Trophoblast cell (in vitro differentiated cells and primary cell): ENCODE measurements around the gene CCDC182.

Source experiments
- DNase-seq, 2 donors: peaks; one replicate each; pipeline ENCODE4 v3.0.0-alpha.2; 2016
- H2AFZ ChIP-seq: 2 replicates; pipeline ENCODE4 v1.6.1; 2013; ENCODE audit warnings: low read length, moderate library complexity, mild to moderate bottlenecking; ENCODE audit not compliant: insufficient read depth, poor library complexity
- H2AK5ac ChIP-seq: 2 replicates; pipeline ENCODE4 v1.6.1; 2013; ENCODE audit warnings: mild to moderate bottlenecking, low read length
- H2BK120ac ChIP-seq: 2 replicates; pipeline ENCODE4 v1.6.1; 2013; ENCODE audit warnings: low read length, mild to moderate bottlenecking, moderate library complexity; ENCODE audit not compliant: insufficient read depth, poor library complexity
- H2BK12ac ChIP-seq: 2 replicates; pipeline ENCODE4 v1.6.1; 2013; ENCODE audit warnings: mild to moderate bottlenecking, low read length, moderate library complexity
- H2BK5ac ChIP-seq: 2 replicates; pipeline ENCODE4 v1.6.1; 2013; ENCODE audit warnings: low read length, low read depth, moderate library complexity, mild to moderate bottlenecking; ENCODE audit not compliant: poor library complexity
- H3K14ac ChIP-seq: 2 replicates; pipeline ENCODE4 v1.6.1; 2013; ENCODE audit warnings: mild to moderate bottlenecking, low read length
- H3K18ac ChIP-seq: 2 replicates; pipeline ENCODE4 v1.6.1; 2013; ENCODE audit warnings: mild to moderate bottlenecking, low read length
- H3K23ac ChIP-seq: 2 replicates; pipeline ENCODE4 v1.6.1; 2013; ENCODE audit warnings: low read length
- H3K27ac ChIP-seq: 2 replicates; pipeline ENCODE4 v1.5.1; 2013; ENCODE audit warnings: low read depth, mild to moderate bottlenecking, inconsistent platforms, low read length, moderate library complexity
- H3K27me3 ChIP-seq: 2 replicates; pipeline ENCODE4 v1.6.1; 2013; ENCODE audit warnings: inconsistent platforms, mild to moderate bottlenecking, low read length, moderate library complexity; ENCODE audit not compliant: insufficient read depth
- H3K36me3 ChIP-seq, 2 experiments: 1 replicate in 1 of 2; 2 replicates in 1 of 2; pipeline ENCODE4 v1.6.1; 2013; ENCODE audit warnings: low read length in 2 of 2, mild to moderate bottlenecking in 2 of 2, moderate library complexity in 1 of 2; ENCODE audit not compliant: insufficient read depth in 2 of 2, control insufficient read depth in 1 of 2
- H3K4ac ChIP-seq: 2 replicates; pipeline ENCODE4 v1.6.1; 2013; ENCODE audit warnings: low read depth, mild to moderate bottlenecking, low read length, moderate library complexity
- H3K4me1 ChIP-seq, 2 experiments: 1 replicate in 1 of 2; 2 replicates in 1 of 2; pipeline ENCODE4 v1.6.1; 2013; ENCODE audit warnings: low read length in 2 of 2, mild to moderate bottlenecking in 2 of 2, moderate library complexity in 1 of 2; ENCODE audit not compliant: insufficient read depth in 2 of 2, control insufficient read depth in 1 of 2
- H3K4me2 ChIP-seq: 2 replicates; pipeline ENCODE4 v1.6.1; 2013; ENCODE audit warnings: inconsistent platforms, mild to moderate bottlenecking, low read length, moderate library complexity
- H3K4me3 ChIP-seq: 2 replicates; pipeline ENCODE4 v1.5.1; 2013; ENCODE audit warnings: mild to moderate bottlenecking, low read depth, low read length, inconsistent platforms
- H3K79me1 ChIP-seq: one replicate; pipeline ENCODE4 v1.6.1; 2013; ENCODE audit warnings: low read length
- H3K79me2 ChIP-seq: 2 replicates; pipeline ENCODE4 v1.6.1; 2013; ENCODE audit warnings: low read length, mild to moderate bottlenecking; ENCODE audit not compliant: control insufficient read depth, insufficient read depth, poor library complexity
- H3K9ac ChIP-seq: 2 replicates; pipeline ENCODE4 v1.6.1; 2013; ENCODE audit warnings: mild to moderate bottlenecking, low read length
- H3K9me3 ChIP-seq: 2 replicates; pipeline ENCODE4 v1.6.1; 2013; ENCODE audit warnings: low read depth, mild to moderate bottlenecking, control low read depth, inconsistent platforms, low read length; ENCODE audit not compliant: insufficient read depth
- H4K12ac ChIP-seq: 2 replicates; pipeline ENCODE4 v1.6.1; 2013; ENCODE audit warnings: low read depth, mild to moderate bottlenecking, low read length, moderate library complexity
- H4K8ac ChIP-seq: 2 replicates; pipeline ENCODE4 v1.6.1; 2013; ENCODE audit warnings: low read depth, mild to moderate bottlenecking, low read length, moderate library complexity
- H4K91ac ChIP-seq: one replicate; pipeline ENCODE4 v1.6.1; 2013; ENCODE audit warnings: low read depth, mild to moderate bottlenecking, low read length, moderate library complexity
- WGBS: extraction: QIAGEN DNeasy Blood & Tissue Kit; methylation state at CpG from one replicate; pipeline ENCODE4 v1.1.7; 2013; ENCODE audit warnings: missing lambda C conversion rate; ENCODE audit not compliant: insufficient read length, insufficient coverage; ENCODE audit errors: extremely low coverage; 5-methylcytosine and 5-hydroxymethylcytosine counted together

The CCDC182 gene

DNA sequence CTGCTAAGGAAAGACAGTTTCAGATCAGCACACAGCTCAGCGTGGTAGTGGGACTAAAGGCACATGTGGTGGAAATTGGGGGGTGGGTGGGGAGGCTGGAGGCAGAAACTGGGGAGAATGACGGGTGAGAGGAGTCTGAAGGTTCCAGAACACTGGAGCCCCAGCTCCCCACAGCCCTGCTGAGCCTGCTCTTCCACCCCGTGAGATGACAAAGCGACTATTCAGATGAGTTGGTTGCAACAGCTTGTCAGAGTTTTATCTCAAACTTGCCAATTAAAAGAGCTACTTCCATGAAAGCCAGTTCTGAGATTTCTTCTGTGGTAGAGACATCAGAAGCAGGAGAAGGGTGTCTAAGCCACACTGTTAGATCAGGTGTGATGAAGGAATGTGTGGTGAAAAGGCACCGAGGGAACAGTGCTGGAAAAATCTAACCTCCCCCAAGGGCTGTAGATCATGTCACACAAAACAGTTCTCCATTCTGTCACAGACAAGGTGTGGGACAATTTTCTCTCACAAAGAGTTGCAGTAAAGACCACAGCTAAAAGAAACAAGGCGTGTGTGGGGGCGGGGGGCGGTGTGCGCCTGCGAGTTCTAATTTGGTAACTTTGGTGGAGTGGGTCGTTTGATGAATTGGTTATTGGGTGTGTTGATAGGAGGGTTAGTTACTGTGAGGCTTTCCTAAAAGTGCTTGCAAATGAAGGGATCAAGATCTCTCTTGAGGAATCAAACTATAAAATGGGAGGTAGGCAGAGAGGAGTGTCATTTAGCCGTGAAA is 39.0 kb downstream of the CCDC182 start:
- no peak overlapping the region for H3K4me2 ChIP-seq
- H3K4me1 ChIP-seq, result peaks cover 3 to 18% of the 10 kb centered on the region in 2 experiments
- H3K4ac ChIP-seq, result no peak overlapping the region
- no peak overlapping the region for H3K23ac ChIP-seq
- H4K91ac ChIP-seq, result no peak overlapping the region
- H2AFZ ChIP-seq, result no peak overlapping the region
- no peaks in the 10 kb centered on the region for H3K79me1 ChIP-seq
- no peak overlapping the region for H3K4me3 ChIP-seq
- H3K79me2 ChIP-seq, result no peaks in the 10 kb centered on the region
- no peak overlapping the region for H4K8ac ChIP-seq
- H3K9me3 ChIP-seq, result peaks cover 3% of the 10 kb centered on the region
- H2BK12ac ChIP-seq, result no peak overlapping the region
- H2BK120ac ChIP-seq, result no peak overlapping the region
- H3K18ac ChIP-seq, result no peak overlapping the region
- no peak overlapping the region for H3K14ac ChIP-seq
- no peak overlapping the region for H2BK5ac ChIP-seq
- 100% methylated on average over 1 of the region's 12 CpGs for WGBS
- H2AK5ac ChIP-seq, result no peak overlapping the region
- H3K27ac ChIP-seq, result no peak overlapping the region
- no peaks in the 10 kb centered on the region for H3K27me3 ChIP-seq
- H3K9ac ChIP-seq, result no peak overlapping the region
- no peaks in the 10 kb centered on the region for H3K36me3 ChIP-seq
- no peak overlapping the region for H4K12ac ChIP-seq
- DNase-seq, result no peak

DNA sequence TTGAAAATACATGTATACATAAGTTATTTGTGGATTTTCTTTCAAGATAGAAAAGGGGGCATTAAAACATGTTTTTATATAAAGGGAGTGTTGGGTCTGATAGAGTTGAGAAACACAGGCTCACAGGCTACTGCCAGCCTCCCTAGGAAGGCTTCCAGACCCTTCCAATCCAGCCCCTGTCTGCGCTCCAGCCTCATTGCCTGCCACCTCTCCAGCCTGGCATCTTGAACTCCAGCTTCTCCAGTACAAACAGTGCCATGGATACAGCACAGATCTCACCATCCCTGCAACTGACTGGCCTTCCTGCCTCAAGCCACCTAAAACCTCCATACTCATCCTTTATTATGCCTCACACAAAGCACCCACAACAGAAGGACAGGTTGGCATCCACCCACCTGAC is 40.7 kb downstream of the CCDC182 start:
- Histone ChIP-seq H3K18ac (no peak overlapping the region), H4K12ac (no peak overlapping the region), H2BK120ac (no peak overlapping the region), H3K4me2 (no peak overlapping the region), H2AK5ac (no peak overlapping the region), H2BK12ac (no peak overlapping the region), H3K4me1 (peaks cover 3 to 18% of the 10 kb centered on the region in 2 experiments), H2AFZ (no peak overlapping the region), H3K79me1 (no peaks in the 10 kb centered on the region), H4K8ac (no peak overlapping the region), H3K79me2 (no peaks in the 10 kb centered on the region), H3K4ac (no peak overlapping the region), H3K23ac (no peak overlapping the region), H3K9ac (no peak overlapping the region), H3K27me3 (no peaks in the 10 kb centered on the region), H3K36me3 (no peaks in the 10 kb centered on the region), H3K4me3 (no peak overlapping the region), H3K14ac (no peak overlapping the region), H3K9me3 (peaks cover 3% of the 10 kb centered on the region), H2BK5ac (no peak overlapping the region), H3K27ac (no peak overlapping the region), H4K91ac (no peak overlapping the region)
- no peak for DNase-seq
- WGBS, result no CpG with 5 or more reads among the region's 1 CpG

DNA sequence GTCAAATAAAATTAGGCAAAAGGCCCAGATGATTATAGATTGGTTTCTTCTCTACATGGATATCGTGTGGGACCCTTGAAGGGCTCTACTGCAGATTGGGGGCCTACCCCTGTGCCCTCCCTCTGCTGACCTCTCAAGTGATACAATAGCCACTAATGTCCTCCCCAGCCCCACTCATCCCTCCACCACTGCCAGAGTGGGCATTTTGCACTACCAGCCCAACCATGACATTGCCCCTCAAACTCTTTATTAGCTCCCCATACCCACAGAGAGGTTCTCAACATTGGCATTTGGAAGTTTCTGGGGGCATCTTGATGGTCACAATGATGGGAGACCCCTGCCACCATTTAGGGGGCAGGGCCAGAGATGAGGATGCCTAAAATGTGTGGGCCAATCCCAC is 41.8 kb downstream of the CCDC182 start:
- no peak overlapping the region for H3K27ac ChIP-seq
- no peak overlapping the region for H3K9ac ChIP-seq
- no peak overlapping the region for H3K14ac ChIP-seq
- no peaks in the 10 kb centered on the region for H3K36me3 ChIP-seq
- no peak overlapping the region for H3K4me3 ChIP-seq
- H3K23ac ChIP-seq, result no peak overlapping the region
- H3K18ac ChIP-seq, result no peak overlapping the region
- H2BK5ac ChIP-seq, result no peak overlapping the region
- H3K79me1 ChIP-seq, result no peaks in the 10 kb centered on the region
- no peak overlapping the region for H2AK5ac ChIP-seq
- peaks cover 5 to 19% of the 10 kb centered on the region in 2 experiments for H3K4me1 ChIP-seq
- no peak overlapping the region for H2AFZ ChIP-seq
- no peak for DNase-seq
- H3K27me3 ChIP-seq, result no peaks in the 10 kb centered on the region
- no peak overlapping the region for H2BK120ac ChIP-seq
- no CpG with 5 or more reads among the region's 1 CpG for WGBS
- H4K12ac ChIP-seq, result no peak overlapping the region
- H3K79me2 ChIP-seq, result no peaks in the 10 kb centered on the region
- no peak overlapping the region for H4K8ac ChIP-seq
- H3K4me2 ChIP-seq, result no peak overlapping the region
- peaks cover 3% of the 10 kb centered on the region for H3K9me3 ChIP-seq
- no peak overlapping the region for H3K4ac ChIP-seq
- H2BK12ac ChIP-seq, result no peak overlapping the region
- no peak overlapping the region for H4K91ac ChIP-seq

GRCh38 chr17:57701124-57701523 is 44.0 kb downstream of the CCDC182 start:
- Histone ChIP-seq H3K27ac (no peak overlapping the region), H2AFZ (no peak overlapping the region), H3K4me2 (no peak overlapping the region), H2BK12ac (no peak overlapping the region), H2BK5ac (no peak overlapping the region), H3K18ac (no peak overlapping the region), H3K23ac (no peak overlapping the region), H3K9ac (no peak overlapping the region), H3K4me1 (peaks cover 8 to 12% of the 10 kb centered on the region in 2 experiments), H3K4ac (no peak overlapping the region), H2BK120ac (no peak overlapping the region), H3K4me3 (no peak overlapping the region), H2AK5ac (no peak overlapping the region), H4K91ac (no peak overlapping the region), H4K8ac (no peak overlapping the region), H3K79me1 (no peaks in the 10 kb centered on the region), H3K79me2 (no peaks in the 10 kb centered on the region), H4K12ac (no peak overlapping the region), H3K27me3 (no peaks in the 10 kb centered on the region), H3K9me3 (peaks cover 6% of the 10 kb centered on the region), H3K36me3 (no peaks in the 10 kb centered on the region), H3K14ac (no peak overlapping the region)
- WGBS, result no CpG with 5 or more reads among the region's 5 CpGs
- DNase-seq, result no peak
